ENCODE results near the gene LRRC28. TPM values are rescaled to one million over a fixed set of nuclear protein-coding genes. Genes with fewer than 3 reads are reported as not detected.

LRRC28 gene
- total and polyA plus RNA-seq, 4 donors = 7.7 to 66.1 (median 13.0) TPM

DNA sequence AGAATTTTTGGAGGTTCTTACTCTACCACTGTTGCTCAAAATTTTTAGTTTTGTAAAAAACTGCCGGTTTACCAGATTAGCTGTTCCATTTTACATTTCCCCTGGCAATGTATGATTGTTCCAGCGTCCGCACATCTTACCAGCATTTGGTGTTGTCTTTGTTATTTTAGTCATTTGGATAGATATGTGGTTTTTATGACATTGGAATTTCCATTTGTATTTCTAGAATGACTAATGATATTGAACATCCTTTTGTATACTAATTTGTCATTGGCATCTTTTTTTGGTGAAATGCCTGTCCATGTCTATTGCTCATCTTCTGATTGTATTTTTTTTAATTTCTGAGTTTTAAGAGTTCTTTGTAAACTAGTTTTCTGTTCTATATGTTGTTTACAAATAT lies 28.5 kb downstream of the LRRC28 start:
- Histone ChIP-seq H3K9me3 (ENCODE audit: control insufficient read depth in 4 of 4, insufficient read depth in 3 of 4, low read length in 3 of 4) (no peaks in the 10 kb centered on the region), H3K4me3 (no peak overlapping the region), H3K27ac (ENCODE audit: low read depth in 1 of 2, low read length in 1 of 2) (no peak overlapping the region), H3K9ac (ENCODE audit: insufficient read depth in 1 of 2, low read length in 2 of 2) (no peak overlapping the region), H3K36me3 (ENCODE audit: control insufficient read depth in 4 of 4, insufficient read depth in 4 of 4, low read length in 4 of 4) (peaks cover 0 to 5% (median 4%) of the 10 kb centered on the region in 4 donors), H3K4me1 (ENCODE audit: control insufficient read depth in 5 of 5, insufficient read depth in 5 of 5, low read length in 5 of 5) (peaks cover 0 to 2% (median 0%) of the 10 kb centered on the region in 5 donors), H3K27me3 (ENCODE audit: control insufficient read depth in 3 of 3, insufficient read depth in 3 of 3, low read length in 2 of 3) (no peaks in the 10 kb centered on the region)
- ATAC-seq (ENCODE audit: insufficient read depth, low FRiP score) (no peak), DNase-seq (no peak)
- WGBS, 2 donors = 80 to 92% methylated on average over 3 of the region's 3 CpGs
- TF ChIP-seq, protein P1, sequence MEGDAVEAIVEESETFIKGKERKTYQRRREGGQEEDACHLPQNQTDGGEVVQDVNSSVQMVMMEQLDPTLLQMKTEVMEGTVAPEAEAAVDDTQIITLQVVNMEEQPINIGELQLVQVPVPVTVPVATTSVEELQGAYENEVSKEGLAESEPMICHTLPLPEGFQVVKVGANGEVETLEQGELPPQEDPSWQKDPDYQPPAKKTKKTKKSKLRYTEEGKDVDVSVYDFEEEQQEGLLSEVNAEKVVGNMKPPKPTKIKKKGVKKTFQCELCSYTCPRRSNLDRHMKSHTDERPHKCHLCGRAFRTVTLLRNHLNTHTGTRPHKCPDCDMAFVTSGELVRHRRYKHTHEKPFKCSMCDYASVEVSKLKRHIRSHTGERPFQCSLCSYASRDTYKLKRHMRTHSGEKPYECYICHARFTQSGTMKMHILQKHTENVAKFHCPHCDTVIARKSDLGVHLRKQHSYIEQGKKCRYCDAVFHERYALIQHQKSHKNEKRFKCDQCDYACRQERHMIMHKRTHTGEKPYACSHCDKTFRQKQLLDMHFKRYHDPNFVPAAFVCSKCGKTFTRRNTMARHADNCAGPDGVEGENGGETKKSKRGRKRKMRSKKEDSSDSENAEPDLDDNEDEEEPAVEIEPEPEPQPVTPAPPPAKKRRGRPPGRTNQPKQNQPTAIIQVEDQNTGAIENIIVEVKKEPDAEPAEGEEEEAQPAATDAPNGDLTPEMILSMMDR (IDR thresholded peaks at IDR 0.05; ENCODE audit: control extremely low read depth, extremely low read depth) = no peak

DNA sequence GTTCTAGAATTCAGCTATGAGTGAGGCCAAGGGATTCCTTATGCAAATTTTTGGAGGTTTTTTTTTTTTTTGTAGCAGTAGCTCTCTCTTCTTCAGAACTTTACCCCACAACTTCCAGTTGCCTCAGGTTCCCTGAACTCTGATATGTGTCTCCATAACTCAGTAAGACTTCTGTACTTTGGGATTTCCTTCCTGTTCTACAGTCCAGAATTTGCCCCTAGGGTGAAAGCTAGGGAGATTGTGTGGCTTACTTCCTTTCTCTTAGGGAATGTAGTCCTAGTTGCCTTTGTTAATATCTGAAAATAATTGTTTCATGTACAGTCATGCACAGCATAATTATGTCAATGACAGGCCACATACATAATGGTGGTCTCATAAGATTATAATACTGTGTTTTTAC lies 30.8 kb downstream of the LRRC28 start:
- Histone ChIP-seq H3K27ac (ENCODE audit: low read depth in 1 of 2, low read length in 1 of 2) (peak overlapping the region in 1 of 2 donors; percentile 9), H3K9me3 (ENCODE audit: control insufficient read depth in 4 of 4, insufficient read depth in 3 of 4, low read length in 3 of 4) (no peaks in the 10 kb centered on the region), H3K4me3 (no peak overlapping the region), H3K36me3 (ENCODE audit: control insufficient read depth in 4 of 4, insufficient read depth in 4 of 4, low read length in 4 of 4) (peaks cover 0 to 5% (median 2%) of the 10 kb centered on the region in 4 donors), H3K27me3 (ENCODE audit: control insufficient read depth in 3 of 3, insufficient read depth in 3 of 3, low read length in 2 of 3) (no peaks in the 10 kb centered on the region), H3K9ac (ENCODE audit: insufficient read depth in 1 of 2, low read length in 2 of 2) (no peak overlapping the region), H3K4me1 (ENCODE audit: control insufficient read depth in 5 of 5, insufficient read depth in 5 of 5, low read length in 5 of 5) (peaks cover 0 to 3% (median 0%) of the 10 kb centered on the region in 5 donors)
- DNase-seq (no peak), ATAC-seq (ENCODE audit: insufficient read depth, low FRiP score) (no peak)
- TF ChIP-seq, protein P1 (IDR thresholded peaks at IDR 0.05; ENCODE audit: control extremely low read depth, extremely low read depth) = no peak

DNA sequence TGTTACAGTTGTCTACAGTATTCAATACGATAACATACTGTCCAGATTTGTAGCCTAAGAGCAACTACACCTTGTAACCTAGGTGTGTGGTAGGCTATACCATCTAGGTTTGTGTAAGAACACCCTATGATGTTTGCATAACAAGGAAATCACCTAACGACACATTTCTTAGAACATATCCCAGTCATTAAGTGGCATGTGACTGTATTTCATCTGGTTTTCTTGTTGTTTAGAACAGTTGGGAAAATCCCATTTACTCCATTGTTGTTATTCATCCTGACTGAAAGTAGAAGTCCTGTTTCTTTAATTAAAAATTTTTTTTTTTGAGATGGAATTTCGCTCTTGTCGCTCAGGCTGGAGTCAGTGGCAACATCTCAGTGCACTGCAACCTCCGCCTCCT lies 31.3 kb downstream of the LRRC28 start:
- Histone ChIP-seq H3K36me3 (ENCODE audit: control insufficient read depth in 4 of 4, insufficient read depth in 4 of 4, low read length in 4 of 4) (peaks cover 0 to 5% (median 2%) of the 10 kb centered on the region in 4 donors), H3K4me3 (no peak overlapping the region), H3K27me3 (ENCODE audit: control insufficient read depth in 3 of 3, insufficient read depth in 3 of 3, low read length in 2 of 3) (no peaks in the 10 kb centered on the region), H3K4me1 (ENCODE audit: control insufficient read depth in 5 of 5, insufficient read depth in 5 of 5, low read length in 5 of 5) (peaks cover 0 to 3% (median 0%) of the 10 kb centered on the region in 5 donors), H3K9me3 (ENCODE audit: control insufficient read depth in 4 of 4, insufficient read depth in 3 of 4, low read length in 3 of 4) (no peaks in the 10 kb centered on the region), H3K9ac (ENCODE audit: insufficient read depth in 1 of 2, low read length in 2 of 2) (no peak overlapping the region), H3K27ac (ENCODE audit: low read depth in 1 of 2, low read length in 1 of 2) (no peak overlapping the region)
- DNase-seq (no peak), ATAC-seq (ENCODE audit: insufficient read depth, low FRiP score) (no peak)
- TF ChIP-seq, protein P1 (IDR thresholded peaks at IDR 0.05; ENCODE audit: control extremely low read depth, extremely low read depth) = no peak
- 86 to 92% methylated on average over 5 of the region's 5 CpGs for WGBS, 2 donors

DNA sequence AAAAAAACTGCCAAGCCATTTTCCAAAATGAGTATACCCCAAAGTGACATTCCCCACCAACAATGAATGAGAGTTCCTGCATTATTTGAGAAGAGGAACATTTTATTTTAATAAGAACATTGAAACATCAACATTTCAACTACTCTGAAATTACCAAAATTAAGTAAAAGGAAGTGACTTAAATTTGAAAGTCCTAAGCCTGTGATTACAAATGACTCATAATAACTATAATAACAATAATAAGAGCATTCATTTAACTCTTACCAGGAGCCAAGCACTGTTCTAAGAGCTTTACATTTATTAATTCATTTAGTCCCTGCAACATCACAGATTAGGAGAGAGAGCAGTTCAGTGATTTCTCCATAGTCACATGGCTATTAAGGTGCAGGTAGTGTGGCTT lies 32.4 kb downstream of the LRRC28 start:
- Histone ChIP-seq H3K4me3 (no peak overlapping the region), H3K27ac (ENCODE audit: low read depth in 1 of 2, low read length in 1 of 2) (no peak overlapping the region), H3K4me1 (ENCODE audit: control insufficient read depth in 5 of 5, insufficient read depth in 5 of 5, low read length in 5 of 5) (peaks cover 0 to 3% (median 0%) of the 10 kb centered on the region in 5 donors), H3K36me3 (ENCODE audit: control insufficient read depth in 4 of 4, insufficient read depth in 4 of 4, low read length in 4 of 4) (peaks cover 0 to 7% (median 2%) of the 10 kb centered on the region in 4 donors), H3K9ac (ENCODE audit: insufficient read depth in 1 of 2, low read length in 2 of 2) (no peak overlapping the region), H3K27me3 (ENCODE audit: control insufficient read depth in 3 of 3, insufficient read depth in 3 of 3, low read length in 2 of 3) (no peaks in the 10 kb centered on the region), H3K9me3 (ENCODE audit: control insufficient read depth in 4 of 4, insufficient read depth in 3 of 4, low read length in 3 of 4) (no peaks in the 10 kb centered on the region)
- TF ChIP-seq, protein P1 (IDR thresholded peaks at IDR 0.05; ENCODE audit: control extremely low read depth, extremely low read depth) = no peak
- no peak for DNase-seq
- no peak for ATAC-seq (ENCODE audit: insufficient read depth, low FRiP score)
